C4-2B (cell line): ENCODE results near the gene MOB3B.

Source experiments
- ZFX ChIP-seq: fragments of 450-650 bp; IDR thresholded peaks from 2 replicates; pipeline ENCODE4 v1.6.1; 2017
- TF ChIP-seq, protein P1 (sequence below): fragments of 450-650 bp; conservative IDR thresholded peaks from 2 replicates; pipeline ENCODE4 v1.5.1; 2017; ENCODE audit warnings: mild to moderate bottlenecking

DNA sequence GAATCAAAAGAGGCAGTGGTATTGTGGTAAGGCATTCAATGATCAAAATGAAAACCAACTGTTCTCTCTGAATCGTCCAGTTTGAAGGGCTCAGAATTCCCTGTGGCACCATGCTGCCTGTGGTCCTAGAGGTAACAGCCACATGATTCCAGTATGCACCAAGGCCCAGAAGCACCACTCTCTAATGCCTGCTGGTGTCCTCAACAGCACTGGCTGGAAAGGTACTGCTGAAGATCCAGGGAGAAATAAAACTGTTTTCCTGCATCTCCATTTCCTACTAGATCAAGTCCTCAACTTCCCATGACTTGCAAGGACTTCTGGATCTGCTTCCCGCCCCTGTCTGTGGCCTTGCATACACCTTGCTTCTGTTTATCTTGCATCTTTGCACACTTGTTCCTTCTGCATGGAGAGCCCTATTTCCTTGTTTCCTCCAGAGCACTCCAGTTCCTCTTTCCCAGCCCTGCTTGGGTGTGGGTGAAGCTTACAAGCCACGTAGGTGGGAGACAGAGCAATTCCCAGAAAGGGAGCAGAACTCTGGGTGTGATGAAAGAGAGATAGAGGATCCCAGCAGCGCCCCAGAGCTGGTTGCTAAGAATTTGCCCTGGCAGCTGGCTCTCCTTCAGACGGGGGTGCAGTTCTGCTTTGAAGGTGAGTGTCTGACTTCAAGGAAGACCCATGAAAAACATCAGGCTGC, 191.6 kb downstream of the MOB3B start:
- TF ChIP-seq, protein P1, sequence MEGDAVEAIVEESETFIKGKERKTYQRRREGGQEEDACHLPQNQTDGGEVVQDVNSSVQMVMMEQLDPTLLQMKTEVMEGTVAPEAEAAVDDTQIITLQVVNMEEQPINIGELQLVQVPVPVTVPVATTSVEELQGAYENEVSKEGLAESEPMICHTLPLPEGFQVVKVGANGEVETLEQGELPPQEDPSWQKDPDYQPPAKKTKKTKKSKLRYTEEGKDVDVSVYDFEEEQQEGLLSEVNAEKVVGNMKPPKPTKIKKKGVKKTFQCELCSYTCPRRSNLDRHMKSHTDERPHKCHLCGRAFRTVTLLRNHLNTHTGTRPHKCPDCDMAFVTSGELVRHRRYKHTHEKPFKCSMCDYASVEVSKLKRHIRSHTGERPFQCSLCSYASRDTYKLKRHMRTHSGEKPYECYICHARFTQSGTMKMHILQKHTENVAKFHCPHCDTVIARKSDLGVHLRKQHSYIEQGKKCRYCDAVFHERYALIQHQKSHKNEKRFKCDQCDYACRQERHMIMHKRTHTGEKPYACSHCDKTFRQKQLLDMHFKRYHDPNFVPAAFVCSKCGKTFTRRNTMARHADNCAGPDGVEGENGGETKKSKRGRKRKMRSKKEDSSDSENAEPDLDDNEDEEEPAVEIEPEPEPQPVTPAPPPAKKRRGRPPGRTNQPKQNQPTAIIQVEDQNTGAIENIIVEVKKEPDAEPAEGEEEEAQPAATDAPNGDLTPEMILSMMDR: no peak
- TF ChIP-seq ZFX: no peak
